Calu3 (cell line): ENCODE measurements around the gene CCNG1. TPM values are rescaled to one million over a fixed set of nuclear protein-coding genes. Genes with fewer than 3 reads are reported as not detected.
"Not testable (repeated sequence)": the region's sequence is repeated elsewhere in the genome, so short reads cannot be mapped to it uniquely, and the experiment has no call there.

ENCODE experiments used
- BruUV-seq: library from RNA; stranded (reverse); fragments of 400-500 nt; replicated peaks from 2 replicates; lab custom pipeline; 2021; lab: Mats Ljungman, UMichigan
- CTCF ChIA-PET: fragments of 300-600 bp; sonication (Branson Sonifier 250); formaldehyde crosslinking; loops from one replicate; lab custom pipeline; 2022; ENCODE audit warnings: antibody characterized with exemption; lab: Charles Lee
- DNase-seq: peaks from one replicate; pipeline ENCODE4 v3.0.0; 2022
- H3K27ac Mint-ChIP-seq: one replicate; pipeline ENCODE4 v1.8.0; 2022; ENCODE audit warnings: mixed read lengths; ENCODE audit not compliant: unreplicated experiment
- H3K27me3 Mint-ChIP-seq: one replicate; pipeline ENCODE4 v1.8.0; 2022; ENCODE audit warnings: mixed read lengths; ENCODE audit not compliant: unreplicated experiment
- H3K36me3 Mint-ChIP-seq: one replicate; pipeline ENCODE4 v1.8.0; 2022; ENCODE audit warnings: mild to moderate bottlenecking, moderate library complexity, mixed read lengths; ENCODE audit not compliant: insufficient read depth, unreplicated experiment
- H3K4me1 Mint-ChIP-seq: one replicate; pipeline ENCODE4 v1.8.0; 2022; ENCODE audit warnings: mild to moderate bottlenecking, low read depth, mixed read lengths; ENCODE audit not compliant: unreplicated experiment
- H3K4me3 Mint-ChIP-seq: one replicate; pipeline ENCODE4 v1.8.0; 2022; ENCODE audit warnings: mild to moderate bottlenecking, low read depth, moderate library complexity, mixed read lengths; ENCODE audit not compliant: unreplicated experiment
- H3K9me3 Mint-ChIP-seq: one replicate; pipeline ENCODE4 v1.8.0; 2022; ENCODE audit warnings: low read depth, mixed read lengths; ENCODE audit not compliant: unreplicated experiment
- CTCF ChIP-seq: fragments of 200-600 bp; IDR thresholded peaks from one replicate; pipeline ENCODE4 v1.8.0; 2022; ENCODE audit warnings: antibody characterized with exemption; ENCODE audit not compliant: unreplicated experiment
- intact Hi-C: fragments of 100-400 bp; cut with micrococcal nuclease; formaldehyde crosslinking; loops from one replicate; pipeline ENCODE4 v1.10.0; 2022; ENCODE audit not compliant: unreplicated experiment
- total RNA-seq: library from RNA; stranded (reverse); gene quantifications from 2 replicates; pipeline ENCODE4 v1.2.3, GENCODE V29; 2022

The CCNG1 gene
- total RNA-seq, 1 experiment from 2014 or later: 105 TPM

DNA sequence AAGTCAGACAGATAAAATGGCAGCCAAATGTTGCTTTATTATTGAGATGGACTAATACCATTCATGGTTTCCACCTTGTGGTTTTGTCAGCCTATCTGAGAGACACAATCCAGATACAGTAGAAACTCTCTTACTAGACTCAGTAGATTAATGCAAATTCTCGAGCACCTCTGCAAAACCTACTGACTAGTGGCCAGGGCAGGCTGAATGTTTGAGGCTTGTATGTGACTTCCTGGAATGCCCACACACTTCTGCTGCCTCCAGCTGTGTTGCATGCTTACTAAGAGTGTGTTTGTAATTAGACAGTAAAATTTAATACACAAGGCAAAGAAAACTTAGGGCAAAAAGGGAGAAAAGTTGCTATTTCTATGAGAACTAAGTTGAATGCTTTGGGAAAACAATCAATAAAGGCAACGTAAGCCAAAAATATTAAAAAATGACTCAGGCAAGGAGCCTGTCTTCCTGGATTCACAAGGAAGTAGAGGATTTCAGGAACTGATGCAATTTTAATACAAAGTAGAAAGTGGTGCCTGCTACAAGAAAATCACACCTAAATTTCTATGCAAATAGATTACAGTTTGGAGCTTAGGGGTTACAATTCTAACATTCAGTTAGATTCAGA is 30.2 kb upstream of the CCNG1 start:
- CTCF ChIA-PET: interaction anchor here (1.4 to 2.8 kb wide), 2 partner anchors 12 to 101 kb away, joined by 4 to 21 read pairs; no protein-coding TSS in a partner anchor
- Mint-ChIP-seq H3K27me3 (no peaks in the 10 kb centered on the region), H3K36me3 (peaks cover 13% of the 10 kb centered on the region), H3K9me3 (no peaks in the 10 kb centered on the region), H3K27ac (peak overlapping the region; percentile 95), H3K4me1 (peaks cover 45% of the 10 kb centered on the region), H3K4me3 (peak overlapping the region; percentile 21)
- BruUV-seq: no TSS peak
- TF ChIP-seq CTCF: no peak
- intact Hi-C loops: no loop called here
- DNase-seq: peak; percentile 22

DNA sequence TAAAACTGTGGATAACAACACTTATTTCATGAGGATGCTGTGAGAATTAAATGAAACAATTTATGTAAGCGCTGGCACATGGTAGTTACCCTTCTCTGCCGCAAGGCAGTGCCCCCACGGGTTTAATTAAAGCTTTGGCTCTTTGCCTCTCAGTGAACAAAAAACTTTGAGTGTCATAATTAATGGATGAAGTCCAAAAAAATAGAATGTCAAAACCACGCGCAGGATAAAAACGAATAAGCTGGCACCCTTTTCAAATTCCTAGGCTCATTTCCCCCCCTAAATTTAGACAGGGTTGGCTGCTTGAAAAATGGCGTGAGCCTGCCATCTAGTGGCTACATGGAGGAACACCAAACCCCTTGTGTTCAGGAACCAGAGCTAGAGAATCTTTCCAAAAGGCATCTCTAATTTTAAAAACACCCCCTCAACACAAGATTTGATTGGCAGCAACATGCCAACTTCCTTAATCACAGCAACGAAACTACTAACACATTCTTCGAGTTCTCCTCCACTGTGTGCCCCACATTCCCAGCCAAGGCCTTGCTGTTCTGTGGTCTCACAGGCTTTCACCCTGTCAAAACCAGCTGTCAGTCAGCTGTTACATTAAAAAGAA is 29.0 kb upstream of the CCNG1 start:
- Mint-ChIP-seq H3K27ac (peak overlapping the region; percentile 95), H3K4me3 (peak overlapping the region; percentile 26), H3K27me3 (no peaks in the 10 kb centered on the region), H3K9me3 (no peaks in the 10 kb centered on the region), H3K36me3 (peaks cover 13% of the 10 kb centered on the region), H3K4me1 (peaks cover 45% of the 10 kb centered on the region)
- CTCF ChIA-PET: interaction anchor here (0.6 to 2.8 kb wide), 11 partner anchors 11 to 1864 kb away, joined by 3 to 21 read pairs (median 3); partner anchors contain the start of genes CCNG1 and MAT2B
- peak; percentile 76 for DNase-seq
- intact Hi-C loops: loop anchor here (1.0 to 2.0 kb wide), 5 partner anchors 30 to 1864 kb away; no protein-coding TSS in a partner anchor
- no TSS peak for BruUV-seq
- TF ChIP-seq CTCF: peak; percentile 96

DNA sequence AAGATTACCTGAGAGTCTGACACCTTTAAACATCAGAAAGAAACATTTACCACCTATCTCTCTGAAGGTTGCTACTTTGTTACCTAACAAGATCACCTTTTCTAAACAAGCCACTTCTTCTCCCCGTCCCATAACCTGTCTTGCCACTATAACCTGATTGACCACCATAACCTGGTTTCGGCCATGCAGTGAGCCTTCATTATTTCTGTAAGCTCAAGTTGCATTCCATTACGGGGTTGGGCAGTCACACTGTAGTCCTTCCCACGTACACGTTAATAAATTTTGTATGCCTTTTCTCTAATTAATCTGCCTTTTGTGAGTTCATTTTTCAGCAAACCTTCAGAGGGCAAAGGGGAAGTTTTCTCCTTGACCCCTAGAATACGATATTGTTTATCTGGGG is 28.0 kb upstream of the CCNG1 start:
- no peak for TF ChIP-seq CTCF
- intact Hi-C loops: loop anchor here (2.0 kb wide), 4 partner anchors 31 to 1865 kb away; no protein-coding TSS in a partner anchor
- H3K27ac Mint-ChIP-seq: peak overlapping the region; percentile 53
- peaks cover 45% of the 10 kb centered on the region for H3K4me1 Mint-ChIP-seq
- H3K4me3 Mint-ChIP-seq: peak overlapping the region; percentile 37
- H3K36me3 Mint-ChIP-seq: peaks cover 13% of the 10 kb centered on the region
- no TSS peak for BruUV-seq
- H3K27me3 Mint-ChIP-seq: no peaks in the 10 kb centered on the region
- peak; percentile 51 for DNase-seq
- H3K9me3 Mint-ChIP-seq: peaks cover 2% of the 10 kb centered on the region
- CTCF ChIA-PET: interaction anchor here (0.5 to 2.8 kb wide), 8 partner anchors 8 to 1559 kb away, joined by 3 to 21 read pairs (median 3); partner anchors contain the start of genes CCNG1 and MAT2B

- no peak for TF ChIP-seq CTCF
- H3K27ac Mint-ChIP-seq: peak overlapping the region; percentile 3
- no TSS peak for BruUV-seq
- H3K4me3 Mint-ChIP-seq: no peak overlapping the region
- no peak for DNase-seq
- H3K4me1 Mint-ChIP-seq: peaks cover 45% of the 10 kb centered on the region
- no peaks in the 10 kb centered on the region for H3K27me3 Mint-ChIP-seq
- H3K36me3 Mint-ChIP-seq: peaks cover 13% of the 10 kb centered on the region
- H3K9me3 Mint-ChIP-seq: peaks cover 2% of the 10 kb centered on the region
- CTCF ChIA-PET: interaction anchor here (0.7 kb wide), 1 partner anchor 1595 kb away, joined by 3 read pairs; no protein-coding TSS in a partner anchor
- intact Hi-C loops: no loop called here
Observed at GRCh38 chr5:163410505-163410904, 26.9 kb upstream of the CCNG1 start.

GRCh38 chr5:163415673-163416072 is 21.7 kb upstream of the CCNG1 start:
- H3K4me1 Mint-ChIP-seq: peaks cover 14% of the 10 kb centered on the region
- BruUV-seq, CTCF ChIA-PET, H3K27ac Mint-ChIP-seq, H3K9me3 Mint-ChIP-seq, DNase-seq, intact Hi-C loops, H3K36me3 Mint-ChIP-seq, H3K27me3 Mint-ChIP-seq, H3K4me3 Mint-ChIP-seq: not testable (repeated sequence)
